Natural killer cell treated with Interleukin-12 subunit alpha and Interleukin-12 subunit beta and Interleukin-15 and Interleukin-18, amount 100 ng/mL, for 72 hours (primary cell): ENCODE measurements around the gene DNAH11. TPM values are rescaled to one million over a fixed set of nuclear protein-coding genes. Genes with fewer than 3 reads are reported as not detected.
"Not testable (repeated sequence)": the region's sequence is repeated elsewhere in the genome, so short reads cannot be mapped to it uniquely, and the experiment has no call there.

Experiments
- ATAC-seq, 2 donors: fragments of 150-1000 bp; cut with Tn5 transposase in 1 of 2; sonication (Bioruptor Pico), chemical (Tn5 transposase) in 1 of 2; 2 replicates each; pipeline ENCODE4 v1.10.0; 2021
- DNase-seq: peaks from one replicate; pipeline ENCODE4 v3.0.0; 2022; ENCODE audit warnings: low spot score
- H3K27ac Mint-ChIP-seq, 2 donors: 1 replicate in 1 of 2; 2 replicates in 1 of 2; pipeline ENCODE4 v1.8.0; 2022; ENCODE audit warnings: mixed read lengths in 2 of 2, mild to moderate bottlenecking in 1 of 2, moderate library complexity in 1 of 2
- H3K27me3 Mint-ChIP-seq, 2 donors: 1 replicate in 1 of 2; 2 replicates in 1 of 2; pipeline ENCODE4 v1.8.0; 2022; ENCODE audit warnings: mixed read lengths in 2 of 2
- H3K36me3 Mint-ChIP-seq: one replicate; pipeline ENCODE4 v1.8.0; 2022; ENCODE audit warnings: mixed read lengths
- H3K4me1 Mint-ChIP-seq, 2 donors: 1 replicate in 1 of 2; 2 replicates in 1 of 2; pipeline ENCODE4 v1.8.0; 2022; ENCODE audit warnings: low read depth in 2 of 2, mixed read lengths in 2 of 2, mild to moderate bottlenecking in 1 of 2
- H3K4me3 Mint-ChIP-seq: one replicate; pipeline ENCODE4 v1.8.0; 2022; ENCODE audit warnings: mixed read lengths
- H3K9me3 Mint-ChIP-seq: 2 replicates; pipeline ENCODE4 v1.8.0; 2022; ENCODE audit warnings: mixed read lengths
- total RNA-seq, 2 donors: library from RNA; stranded (reverse); gene quantifications; one replicate each; pipeline ENCODE4 v1.2.3, GENCODE V29; 2022

Gene DNAH11
- total RNA-seq, 2 donors from 2014 or later, result 0.05 to 0.45 TPM

DNA sequence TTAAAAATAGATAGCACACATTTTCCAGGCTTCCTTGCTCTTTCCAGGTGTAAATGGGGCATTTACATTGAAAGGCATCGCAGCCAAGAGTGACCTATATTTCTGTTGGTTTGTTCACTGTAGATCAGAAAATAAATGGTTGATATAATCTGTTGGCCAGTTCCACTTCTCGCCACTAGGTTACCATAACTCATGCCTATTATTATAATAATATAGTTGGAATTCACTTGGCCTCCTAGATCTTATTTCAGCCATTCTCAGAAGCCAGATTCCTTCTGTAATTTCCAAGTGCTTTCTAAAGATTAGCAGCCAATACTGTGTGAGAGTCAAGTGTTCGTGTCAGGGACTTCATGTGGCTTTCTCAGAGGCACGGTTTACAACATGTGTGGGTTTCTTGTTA is 179.5 kb downstream of the DNAH11 start:
- Mint-ChIP-seq H3K36me3 (no peaks in the 10 kb centered on the region), H3K27me3 (peaks cover 5 to 16% of the 10 kb centered on the region in 2 donors), H3K27ac (no peak overlapping the region), H3K4me3 (no peak overlapping the region), H3K4me1 (no peaks in the 10 kb centered on the region), H3K9me3 (no peaks in the 10 kb centered on the region)
- DNase-seq (no peak), ATAC-seq (no peak)

DNA sequence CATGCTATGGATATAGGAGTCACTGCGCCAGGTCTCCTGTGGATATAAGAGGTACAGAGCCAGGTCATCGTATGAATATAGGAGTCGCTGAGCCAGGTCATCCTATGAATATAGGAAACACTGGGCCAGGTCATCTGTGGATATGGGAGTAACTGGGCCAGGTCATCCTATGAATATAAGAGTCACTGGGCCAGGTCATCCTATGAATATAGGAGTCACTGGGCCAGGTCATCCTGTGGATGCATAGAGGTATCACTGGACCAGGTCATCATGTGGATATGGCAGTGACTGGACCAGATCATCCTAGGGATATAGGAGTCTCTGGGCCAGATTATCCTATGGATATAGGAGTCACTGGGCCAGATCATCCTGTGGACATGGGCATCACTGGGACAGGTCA is 181.7 kb downstream of the DNAH11 start:
- DNase-seq, result no peak
- Mint-ChIP-seq H3K36me3 (no peaks in the 10 kb centered on the region), H3K4me3 (no peak overlapping the region), H3K4me1 (no peaks in the 10 kb centered on the region), H3K27me3 (peaks cover 10 to 14% of the 10 kb centered on the region in 2 donors), H3K27ac (no peak overlapping the region), H3K9me3 (no peaks in the 10 kb centered on the region)
- peak; percentile 43 to 57 for ATAC-seq

DNA sequence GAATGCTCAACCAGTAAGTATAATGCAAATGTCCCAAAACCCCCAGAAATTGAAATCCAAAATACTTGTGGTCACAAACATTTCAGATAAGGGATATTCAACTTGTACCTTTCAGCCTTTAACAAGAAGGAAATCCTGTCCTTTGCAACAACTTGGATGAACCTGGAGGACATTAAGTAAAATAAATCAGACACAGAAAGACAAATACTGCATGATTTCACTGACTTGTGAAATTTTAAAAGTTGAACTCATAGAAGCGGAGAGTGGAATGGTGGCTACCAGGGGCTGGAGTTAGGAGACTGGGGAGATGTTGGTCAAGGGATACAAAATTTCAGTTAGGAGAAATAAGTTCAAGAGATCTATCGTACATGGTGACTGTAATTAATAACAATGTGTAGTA is 187.6 kb downstream of the DNAH11 start:
- Mint-ChIP-seq H3K4me3 (no peak overlapping the region), H3K27me3 (peaks cover 7 to 16% of the 10 kb centered on the region in 2 donors), H3K9me3 (no peaks in the 10 kb centered on the region), H3K36me3 (no peaks in the 10 kb centered on the region), H3K4me1 (no peaks in the 10 kb centered on the region), H3K27ac (no peak overlapping the region)
- ATAC-seq (no peak), DNase-seq (no peak)

DNA sequence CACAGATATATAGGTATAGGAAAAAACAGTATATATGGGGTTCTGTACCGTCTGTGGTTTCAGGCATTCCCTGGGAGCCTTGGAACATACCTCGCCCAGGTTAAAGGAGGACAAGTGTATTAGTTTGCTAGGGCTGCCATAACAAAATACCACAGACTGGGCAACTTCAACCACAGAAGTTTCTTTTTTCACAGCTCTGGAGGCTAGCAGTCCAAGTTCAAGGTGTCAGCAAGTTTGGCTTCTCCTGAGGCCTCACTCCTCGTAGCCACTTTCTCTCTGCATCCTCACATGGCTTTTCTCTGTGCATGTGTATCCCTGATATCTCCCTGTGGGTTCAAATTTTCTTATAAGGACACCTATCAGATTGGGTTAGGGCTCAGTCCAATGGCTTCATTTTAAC is 189.1 kb downstream of the DNAH11 start:
- peaks cover 7 to 16% of the 10 kb centered on the region in 2 donors for H3K27me3 Mint-ChIP-seq
- no peaks in the 10 kb centered on the region for H3K9me3 Mint-ChIP-seq
- no peaks in the 10 kb centered on the region for H3K36me3 Mint-ChIP-seq
- DNase-seq (no peak), ATAC-seq (no peak)
- H3K4me1 Mint-ChIP-seq, result no peaks in the 10 kb centered on the region
- H3K4me3 Mint-ChIP-seq, result no peak overlapping the region
- H3K27ac Mint-ChIP-seq, result no peak overlapping the region

DNA sequence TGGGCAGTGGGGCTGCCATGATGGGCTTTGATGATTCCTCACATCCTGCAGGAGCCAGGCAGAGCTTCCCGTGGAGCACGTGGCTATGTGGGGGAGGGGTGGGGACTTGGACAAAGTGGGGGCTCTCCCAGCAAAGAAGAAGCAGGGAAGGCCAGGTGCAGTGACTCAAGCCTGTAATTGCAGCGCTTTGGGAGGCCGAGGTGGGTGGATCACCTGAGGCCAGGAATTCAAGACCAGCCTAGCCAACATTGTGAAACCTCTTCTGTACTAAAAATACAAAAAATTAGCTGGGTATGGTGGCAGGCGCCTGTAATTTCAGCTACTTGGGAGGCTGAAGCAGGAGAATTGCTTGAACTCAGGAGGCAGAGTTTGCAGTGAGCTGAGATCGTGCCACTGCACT is 190.1 kb downstream of the DNAH11 start:
- H3K27me3 Mint-ChIP-seq, result peaks cover 5 to 16% of the 10 kb centered on the region in 2 donors
- ATAC-seq, DNase-seq, H3K4me3 Mint-ChIP-seq, H3K27ac Mint-ChIP-seq, H3K4me1 Mint-ChIP-seq, H3K36me3 Mint-ChIP-seq, H3K9me3 Mint-ChIP-seq: not testable (repeated sequence)

DNA sequence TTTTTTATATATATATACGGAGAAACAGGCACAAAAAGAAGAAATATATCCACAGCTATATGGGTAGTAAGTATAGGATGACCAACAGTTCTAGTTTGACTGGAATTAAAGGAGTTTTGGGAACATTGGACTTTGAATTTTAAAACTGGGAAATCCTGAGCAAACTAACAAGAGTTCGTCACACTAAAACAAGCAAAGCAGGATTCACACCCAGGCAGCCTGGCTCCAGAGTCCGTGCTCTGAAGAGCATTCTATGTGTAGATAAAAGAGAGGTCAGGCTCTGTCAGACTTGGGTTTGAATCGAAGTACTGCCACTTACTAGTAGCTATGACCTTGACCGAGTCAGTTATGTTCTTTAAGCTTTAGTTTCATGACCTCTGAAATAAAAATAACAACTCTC is 191.0 kb downstream of the DNAH11 start:
- no peak overlapping the region for H3K4me3 Mint-ChIP-seq
- no peaks in the 10 kb centered on the region for H3K4me1 Mint-ChIP-seq
- no peaks in the 10 kb centered on the region for H3K9me3 Mint-ChIP-seq
- no peak overlapping the region for H3K27ac Mint-ChIP-seq
- ATAC-seq (no peak), DNase-seq (no peak)
- H3K27me3 Mint-ChIP-seq, result peaks cover 5 to 16% of the 10 kb centered on the region in 2 donors
- H3K36me3 Mint-ChIP-seq, result no peaks in the 10 kb centered on the region

DNA sequence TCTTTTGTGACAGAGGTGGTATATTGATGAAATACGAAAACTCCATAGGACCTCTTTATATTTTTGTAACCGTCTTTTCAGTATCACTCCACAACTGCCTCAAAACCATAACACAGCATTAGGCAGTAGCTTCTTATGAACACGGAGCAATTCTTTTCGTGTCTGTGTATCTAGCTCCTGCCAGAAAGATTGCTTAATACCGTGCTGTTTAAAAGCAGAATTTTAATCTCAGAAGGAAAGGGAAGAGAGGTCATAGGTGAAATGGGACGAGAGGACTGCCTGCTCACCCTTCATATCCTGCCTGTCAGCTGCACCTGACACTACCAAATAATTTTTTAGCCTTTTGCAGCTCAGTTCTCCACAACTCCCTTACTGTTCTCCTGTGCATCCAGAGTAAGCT is 200.7 kb downstream of the DNAH11 start:
- no peaks in the 10 kb centered on the region for H3K4me1 Mint-ChIP-seq
- H3K27ac Mint-ChIP-seq, result no peak overlapping the region
- no peaks in the 10 kb centered on the region for H3K9me3 Mint-ChIP-seq
- no peak overlapping the region for H3K4me3 Mint-ChIP-seq
- peaks cover 4 to 29% of the 10 kb centered on the region in 2 donors for H3K27me3 Mint-ChIP-seq
- no peak for ATAC-seq
- no peaks in the 10 kb centered on the region for H3K36me3 Mint-ChIP-seq
- no peak for DNase-seq

DNA sequence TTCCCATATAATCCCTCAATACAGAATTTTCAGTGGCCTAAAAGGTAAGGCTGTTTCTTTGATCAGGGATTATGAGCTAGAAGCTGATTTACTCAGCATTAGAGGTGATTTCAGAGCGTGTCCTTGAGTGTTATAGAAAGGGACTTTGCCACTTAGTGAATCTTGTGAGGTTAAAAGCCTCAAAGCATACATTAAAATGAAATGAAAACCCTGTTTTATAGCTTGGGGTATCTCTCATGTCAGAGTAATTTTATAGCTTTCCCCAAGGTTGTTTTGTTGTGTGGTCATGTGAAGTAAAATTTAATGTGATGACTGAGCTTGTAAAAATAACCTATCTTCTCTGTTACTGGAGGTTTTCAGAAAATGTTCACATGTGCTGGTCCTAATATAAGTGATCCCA is 204.1 kb downstream of the DNAH11 start:
- no peak for ATAC-seq
- H3K27ac Mint-ChIP-seq, result no peak overlapping the region
- no peak for DNase-seq
- H3K4me1 Mint-ChIP-seq, result no peaks in the 10 kb centered on the region
- H3K36me3 Mint-ChIP-seq, result no peaks in the 10 kb centered on the region
- peaks cover 5 to 24% of the 10 kb centered on the region in 2 donors for H3K27me3 Mint-ChIP-seq
- no peak overlapping the region for H3K4me3 Mint-ChIP-seq
- H3K9me3 Mint-ChIP-seq, result no peaks in the 10 kb centered on the region

DNA sequence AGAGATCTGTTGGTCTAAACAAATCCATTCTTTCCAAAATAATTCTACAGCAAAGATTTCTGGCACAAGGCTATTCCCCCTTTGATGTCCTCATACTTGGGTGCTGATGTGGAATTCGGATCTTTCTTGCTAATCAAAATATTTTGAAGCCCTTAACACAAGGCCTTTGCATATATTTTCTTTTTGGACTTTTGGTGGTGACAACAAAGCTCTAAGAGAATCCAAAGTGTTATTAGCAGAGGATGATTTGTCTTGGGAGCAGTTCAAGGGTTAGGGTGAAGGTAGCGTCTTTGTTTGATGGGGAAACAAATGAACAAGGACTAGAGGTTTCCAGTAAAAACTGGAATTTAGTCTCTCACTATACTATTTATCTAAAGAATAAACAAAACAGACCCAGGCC is 205.0 kb downstream of the DNAH11 start:
- H3K36me3 Mint-ChIP-seq, result no peaks in the 10 kb centered on the region
- DNase-seq, result no peak
- no peaks in the 10 kb centered on the region for H3K4me1 Mint-ChIP-seq
- H3K9me3 Mint-ChIP-seq, result no peaks in the 10 kb centered on the region
- H3K4me3 Mint-ChIP-seq, result no peak overlapping the region
- no peak for ATAC-seq
- peaks cover 5 to 20% of the 10 kb centered on the region in 2 donors for H3K27me3 Mint-ChIP-seq
- H3K27ac Mint-ChIP-seq, result no peak overlapping the region

DNA sequence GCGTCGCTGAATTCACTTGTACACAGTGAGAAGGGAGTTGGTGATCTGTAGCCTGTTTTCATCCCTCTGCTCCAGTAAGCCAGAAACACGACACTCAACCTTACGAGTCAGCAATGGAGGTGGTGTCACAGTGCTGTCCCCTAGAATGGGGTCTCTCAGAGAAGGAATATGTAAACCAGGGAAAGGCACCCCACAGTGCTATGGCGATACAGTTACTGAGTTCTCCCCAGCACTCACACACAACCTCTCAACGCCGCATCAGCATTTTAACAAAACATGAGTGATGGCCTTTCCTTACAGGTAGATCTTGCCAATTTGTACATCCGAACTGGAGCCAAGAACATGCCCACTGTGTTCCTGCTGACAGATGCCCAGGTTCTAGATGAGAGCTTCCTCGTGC is 206.5 kb downstream of the DNAH11 start:
- H3K4me3 Mint-ChIP-seq, result no peak overlapping the region
- no peaks in the 10 kb centered on the region for H3K4me1 Mint-ChIP-seq
- no peaks in the 10 kb centered on the region for H3K9me3 Mint-ChIP-seq
- ATAC-seq (no peak), DNase-seq (no peak)
- H3K27ac Mint-ChIP-seq, result no peak overlapping the region
- peaks cover 5 to 29% of the 10 kb centered on the region in 2 donors for H3K27me3 Mint-ChIP-seq
- H3K36me3 Mint-ChIP-seq, result no peaks in the 10 kb centered on the region

DNA sequence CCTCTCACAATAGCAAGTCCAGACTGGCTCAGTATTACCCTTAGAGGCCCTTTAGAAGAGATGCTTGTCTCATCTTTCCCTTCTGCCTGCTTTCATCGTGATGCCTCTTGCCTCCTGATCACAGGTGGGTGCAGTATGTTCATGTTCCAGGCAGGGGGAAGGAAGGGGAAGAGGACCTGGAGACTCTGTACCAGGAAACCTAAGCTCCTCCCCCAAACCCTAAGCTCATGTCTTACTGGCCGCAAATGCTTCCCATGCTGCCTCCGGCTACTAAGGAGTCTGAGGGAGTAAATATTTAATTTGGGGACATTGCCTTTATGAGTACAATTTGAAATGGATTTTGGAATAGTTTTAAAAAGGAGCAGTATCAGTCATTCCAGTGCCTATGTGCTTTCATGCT is 210.2 kb downstream of the DNAH11 start:
- H3K9me3 Mint-ChIP-seq, result no peaks in the 10 kb centered on the region
- ATAC-seq (no peak), DNase-seq (no peak)
- H3K4me3 Mint-ChIP-seq, result no peak overlapping the region
- H3K27ac Mint-ChIP-seq, result no peak overlapping the region
- no peaks in the 10 kb centered on the region for H3K36me3 Mint-ChIP-seq
- peaks cover 13 to 35% of the 10 kb centered on the region in 2 donors for H3K27me3 Mint-ChIP-seq
- no peaks in the 10 kb centered on the region for H3K4me1 Mint-ChIP-seq

DNA sequence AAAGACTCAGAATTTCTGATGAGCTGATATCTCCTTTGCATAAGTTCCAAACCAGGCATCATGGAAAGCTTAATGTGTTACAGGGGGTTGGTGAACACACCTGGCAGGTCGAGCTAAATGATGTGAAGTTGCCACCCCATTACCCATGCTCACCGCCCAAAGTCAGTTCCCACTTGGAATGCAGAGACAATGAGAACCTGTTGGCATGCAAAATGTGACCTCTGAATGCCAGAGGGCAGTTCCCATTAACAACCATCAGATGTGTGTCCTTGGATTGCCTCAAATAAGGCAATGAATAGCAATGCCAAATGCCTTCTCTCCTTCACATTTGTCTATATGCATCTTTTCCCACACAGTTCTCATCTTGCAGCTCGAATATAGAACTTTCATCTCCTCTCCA is 212.1 kb downstream of the DNAH11 start:
- H3K27me3 Mint-ChIP-seq, result peaks cover 16 to 49% of the 10 kb centered on the region in 2 donors
- no peak overlapping the region for H3K4me3 Mint-ChIP-seq
- no peaks in the 10 kb centered on the region for H3K9me3 Mint-ChIP-seq
- no peaks in the 10 kb centered on the region for H3K36me3 Mint-ChIP-seq
- ATAC-seq (no peak), DNase-seq (no peak)
- no peak overlapping the region for H3K27ac Mint-ChIP-seq
- H3K4me1 Mint-ChIP-seq, result no peaks in the 10 kb centered on the region

DNA sequence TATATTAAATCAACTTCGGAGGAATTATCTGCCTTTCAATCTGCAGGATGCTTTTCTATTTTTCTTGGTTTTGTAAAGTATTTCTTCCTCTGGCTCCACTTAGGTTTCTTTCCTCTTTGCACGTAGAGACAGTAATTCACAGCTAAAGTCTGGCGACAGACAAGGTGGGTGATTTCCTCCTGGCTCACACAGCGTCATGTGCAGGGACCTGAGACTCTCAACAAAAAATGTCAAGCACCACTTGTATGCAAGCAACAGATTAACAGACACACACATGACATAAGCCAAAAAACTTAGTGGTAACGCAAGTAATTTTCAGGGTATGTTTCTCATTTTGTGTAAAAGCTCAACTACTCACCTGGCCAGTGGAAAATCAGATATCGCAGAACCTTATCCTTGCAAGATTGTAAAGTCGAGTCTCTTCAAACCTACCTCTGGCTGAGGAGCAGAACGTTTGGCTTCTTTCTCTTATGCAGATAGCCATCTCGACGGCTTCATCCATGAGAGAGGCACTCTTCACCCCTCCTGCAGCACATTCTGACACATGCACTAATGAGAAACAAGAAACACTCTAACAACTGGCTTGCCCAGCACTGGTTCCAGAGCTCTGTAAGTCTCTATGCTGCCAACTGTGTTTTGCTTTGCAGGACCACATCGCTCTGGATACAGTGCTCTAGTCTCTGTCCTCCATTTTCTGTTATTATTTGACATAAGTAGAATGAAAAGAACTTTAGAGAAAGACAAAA is 214.9 kb downstream of the DNAH11 start:
- no peaks in the 10 kb centered on the region for H3K9me3 Mint-ChIP-seq
- H3K4me3 Mint-ChIP-seq, result no peak overlapping the region
- H3K36me3 Mint-ChIP-seq, result no peaks in the 10 kb centered on the region
- DNase-seq (no peak), ATAC-seq (no peak)
- no peak overlapping the region for H3K27ac Mint-ChIP-seq
- peaks cover 11 to 40% of the 10 kb centered on the region in 2 donors for H3K27me3 Mint-ChIP-seq
- H3K4me1 Mint-ChIP-seq, result no peaks in the 10 kb centered on the region

DNA sequence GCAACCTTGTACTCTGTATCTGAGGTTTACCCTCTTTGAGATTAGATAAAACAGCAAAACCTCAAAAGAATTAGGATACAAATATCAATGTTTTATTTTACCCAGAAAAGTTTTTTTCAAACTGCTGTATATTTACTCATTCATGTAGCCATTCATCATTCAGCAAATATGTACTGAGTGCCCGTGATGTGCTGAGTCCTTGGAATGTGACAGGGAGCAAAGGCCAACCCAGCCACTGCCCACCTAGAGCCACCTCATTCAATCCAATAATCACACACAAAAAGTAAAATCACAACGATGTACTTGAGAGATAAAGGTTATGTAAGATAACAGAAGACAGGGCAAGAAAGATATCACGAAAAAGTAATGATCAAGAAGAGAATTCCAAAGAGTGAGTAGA is 215.4 kb downstream of the DNAH11 start:
- H3K27me3 Mint-ChIP-seq, result peaks cover 11 to 40% of the 10 kb centered on the region in 2 donors
- ATAC-seq, result no peak
- H3K4me1 Mint-ChIP-seq, result no peaks in the 10 kb centered on the region
- no peaks in the 10 kb centered on the region for H3K9me3 Mint-ChIP-seq
- H3K27ac Mint-ChIP-seq, result no peak overlapping the region
- H3K36me3 Mint-ChIP-seq, result no peaks in the 10 kb centered on the region
- H3K4me3 Mint-ChIP-seq, result no peak overlapping the region
- DNase-seq, result no peak

DNA sequence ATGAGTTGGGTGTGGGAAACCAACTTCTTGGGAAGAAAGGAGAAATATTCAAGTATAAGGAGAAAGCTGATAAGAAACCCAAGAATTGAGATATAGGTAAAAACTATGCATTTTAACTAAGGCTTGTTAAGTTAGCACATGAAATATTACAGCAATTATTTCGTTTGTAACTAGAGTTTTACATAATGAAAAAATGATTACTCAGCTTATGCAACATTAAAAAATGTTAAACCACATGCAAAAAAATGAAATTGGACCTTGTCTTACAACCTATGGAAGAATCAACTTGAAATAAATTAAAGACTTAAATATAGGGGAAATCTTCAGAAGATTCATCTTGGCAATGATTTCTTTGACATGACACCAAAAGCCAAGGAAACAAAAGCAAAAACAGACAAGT is 219.6 kb downstream of the DNAH11 start:
- H3K36me3 Mint-ChIP-seq, result no peaks in the 10 kb centered on the region
- DNase-seq, result no peak
- peaks cover 12 to 27% of the 10 kb centered on the region in 2 donors for H3K27me3 Mint-ChIP-seq

More for the DNA sequence above, 219.6 kb downstream of the DNAH11 start:
- Mint-ChIP-seq H3K4me3 (no peak overlapping the region), H3K4me1 (no peaks in the 10 kb centered on the region), H3K9me3 (no peaks in the 10 kb centered on the region), H3K27ac (no peak overlapping the region)
- ATAC-seq, result no peak
